Natural killer cell (primary cell): ENCODE measurements around the gene NCS1. TPM values are rescaled to one million over a fixed set of nuclear protein-coding genes. Genes with fewer than 3 reads are reported as not detected.

ENCODE experiments used
- ATAC-seq, 3 donors: fragments of 150-1000 bp in 2 of 3; fragments of 200-7000 bp in 1 of 3; cut with Tn5 transposase; 1 replicate in 1 of 3; 2 replicates in 2 of 3; pipeline ENCODE4 v1.10.0; 2021; ENCODE audit warnings: mild to moderate bottlenecking in 2 of 3, moderate library complexity in 2 of 3
- DNase-seq, 2 donors: peaks; one replicate each; pipeline versions ENCODE4 v3.0.0 to v3.0.0-alpha.2; 2013 to 2021; ENCODE audit warnings: mixed read lengths in 1 of 2
- H3K27ac ChIP-seq: one replicate; pipeline ENCODE4 v1.5.1; 2013; ENCODE audit warnings: mild to moderate bottlenecking, low read length
- H3K27me3 ChIP-seq: one replicate; pipeline ENCODE4 v1.6.1; 2013; ENCODE audit warnings: low read length; ENCODE audit not compliant: control insufficient read depth, insufficient read depth
- H3K36me3 ChIP-seq: one replicate; pipeline ENCODE4 v1.6.1; 2013; ENCODE audit warnings: low read length; ENCODE audit not compliant: control insufficient read depth, insufficient read depth
- H3K4me1 ChIP-seq: one replicate; pipeline ENCODE4 v1.6.1; 2013; ENCODE audit warnings: low read length; ENCODE audit not compliant: control insufficient read depth, insufficient read depth
- H3K4me3 ChIP-seq: one replicate; pipeline ENCODE4 v1.5.1; 2013; ENCODE audit warnings: low read length
- H3K9me3 ChIP-seq: one replicate; pipeline ENCODE4 v1.6.1; 2013; ENCODE audit warnings: low read length; ENCODE audit not compliant: control insufficient read depth, insufficient read depth
- H3K27ac Mint-ChIP-seq, 2 donors: one replicate each; pipeline ENCODE4 v1.8.0; 2022; ENCODE audit warnings: mild to moderate bottlenecking in 2 of 2, mixed read lengths in 2 of 2, moderate library complexity in 1 of 2
- H3K27me3 Mint-ChIP-seq, 2 donors: one replicate each; pipeline ENCODE4 v1.8.0; 2022; ENCODE audit warnings: low read depth in 2 of 2, mixed read lengths in 2 of 2
- H3K36me3 Mint-ChIP-seq: one replicate; pipeline ENCODE4 v1.8.0; 2022; ENCODE audit warnings: mixed read lengths
- H3K4me1 Mint-ChIP-seq, 2 donors: one replicate each; pipeline ENCODE4 v1.8.0; 2022; ENCODE audit warnings: mixed read lengths in 2 of 2
- H3K4me3 Mint-ChIP-seq: one replicate; pipeline ENCODE4 v1.8.0; 2022; ENCODE audit warnings: mild to moderate bottlenecking, moderate library complexity, mixed read lengths
- H3K9me3 Mint-ChIP-seq, 2 donors: one replicate each; pipeline ENCODE4 v1.8.0; 2022; ENCODE audit warnings: mixed read lengths in 2 of 2
- WGBS: methylation state at CpG from one replicate; pipeline ENCODE4 v1.1.7; 2013; ENCODE audit warnings: missing lambda C conversion rate; ENCODE audit not compliant: insufficient coverage; 5-methylcytosine and 5-hydroxymethylcytosine counted together
- intact Hi-C: fragments of 100-400 bp; cut with micrococcal nuclease; formaldehyde crosslinking; loops from one replicate; pipeline ENCODE4 v1.14.2; 2022
- total RNA-seq, 4 donors: library from RNA; stranded (reverse); fragments of 120-200 nt in 1 of 4; gene quantifications; one replicate each; pipeline versions ENCODE4 v1.2.3 to v1.2.4, GENCODE V29; 2013 to 2022
- TF ChIP-seq, protein P1 (sequence below): fragments of 200-600 bp; IDR thresholded peaks from one replicate; pipeline ENCODE4 v1.8.0; 2022; ENCODE audit warnings: antibody characterized with exemption

Gene NCS1
- total RNA-seq, 3 donors from 2014 or later (not counting 1 experiment from before 2014, with no cell fraction given): 1.4 to 2.4 (median 1.5) TPM

DNA sequence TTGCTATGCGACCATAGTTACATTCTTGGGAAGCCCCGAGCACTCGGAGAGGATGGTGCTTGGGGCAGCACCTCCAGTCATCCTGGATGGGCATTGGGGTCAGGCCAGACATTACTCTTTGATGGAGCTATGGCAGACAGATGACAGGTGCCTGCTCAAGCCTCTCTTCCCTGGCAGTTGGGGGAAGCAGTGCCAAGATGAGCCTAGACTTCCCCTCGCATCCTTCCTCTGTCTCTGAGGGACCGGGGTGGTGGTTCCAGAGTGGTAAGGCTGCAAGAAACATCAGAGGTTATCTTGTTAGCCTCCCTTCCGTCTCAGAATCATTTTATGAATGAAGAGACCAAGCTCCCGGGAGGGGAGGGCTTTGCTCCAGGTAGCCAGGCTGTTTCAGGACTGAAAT lies 90.6 kb downstream of the NCS1 start:
- H3K4me3 Mint-ChIP-seq: no peak overlapping the region
- intact Hi-C loops: no loop called here
- Histone ChIP-seq H3K27ac (no peak overlapping the region), H3K27me3 (peaks cover 24% of the 10 kb centered on the region), H3K9me3 (no peaks in the 10 kb centered on the region), H3K4me3 (no peak overlapping the region), H3K4me1 (no peaks in the 10 kb centered on the region), H3K36me3 (no peaks in the 10 kb centered on the region)
- WGBS: 79% methylated on average over 7 of the region's 7 CpGs
- ATAC-seq: no peak
- TF ChIP-seq, protein P1, sequence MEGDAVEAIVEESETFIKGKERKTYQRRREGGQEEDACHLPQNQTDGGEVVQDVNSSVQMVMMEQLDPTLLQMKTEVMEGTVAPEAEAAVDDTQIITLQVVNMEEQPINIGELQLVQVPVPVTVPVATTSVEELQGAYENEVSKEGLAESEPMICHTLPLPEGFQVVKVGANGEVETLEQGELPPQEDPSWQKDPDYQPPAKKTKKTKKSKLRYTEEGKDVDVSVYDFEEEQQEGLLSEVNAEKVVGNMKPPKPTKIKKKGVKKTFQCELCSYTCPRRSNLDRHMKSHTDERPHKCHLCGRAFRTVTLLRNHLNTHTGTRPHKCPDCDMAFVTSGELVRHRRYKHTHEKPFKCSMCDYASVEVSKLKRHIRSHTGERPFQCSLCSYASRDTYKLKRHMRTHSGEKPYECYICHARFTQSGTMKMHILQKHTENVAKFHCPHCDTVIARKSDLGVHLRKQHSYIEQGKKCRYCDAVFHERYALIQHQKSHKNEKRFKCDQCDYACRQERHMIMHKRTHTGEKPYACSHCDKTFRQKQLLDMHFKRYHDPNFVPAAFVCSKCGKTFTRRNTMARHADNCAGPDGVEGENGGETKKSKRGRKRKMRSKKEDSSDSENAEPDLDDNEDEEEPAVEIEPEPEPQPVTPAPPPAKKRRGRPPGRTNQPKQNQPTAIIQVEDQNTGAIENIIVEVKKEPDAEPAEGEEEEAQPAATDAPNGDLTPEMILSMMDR: no peak
- DNase-seq: no peak
- H3K36me3 Mint-ChIP-seq: no peaks in the 10 kb centered on the region
- H3K27ac Mint-ChIP-seq: no peak overlapping the region
- H3K9me3 Mint-ChIP-seq: no peaks in the 10 kb centered on the region
- H3K4me1 Mint-ChIP-seq: no peaks in the 10 kb centered on the region
- peaks cover 43 to 49% of the 10 kb centered on the region in 2 donors for H3K27me3 Mint-ChIP-seq

DNA sequence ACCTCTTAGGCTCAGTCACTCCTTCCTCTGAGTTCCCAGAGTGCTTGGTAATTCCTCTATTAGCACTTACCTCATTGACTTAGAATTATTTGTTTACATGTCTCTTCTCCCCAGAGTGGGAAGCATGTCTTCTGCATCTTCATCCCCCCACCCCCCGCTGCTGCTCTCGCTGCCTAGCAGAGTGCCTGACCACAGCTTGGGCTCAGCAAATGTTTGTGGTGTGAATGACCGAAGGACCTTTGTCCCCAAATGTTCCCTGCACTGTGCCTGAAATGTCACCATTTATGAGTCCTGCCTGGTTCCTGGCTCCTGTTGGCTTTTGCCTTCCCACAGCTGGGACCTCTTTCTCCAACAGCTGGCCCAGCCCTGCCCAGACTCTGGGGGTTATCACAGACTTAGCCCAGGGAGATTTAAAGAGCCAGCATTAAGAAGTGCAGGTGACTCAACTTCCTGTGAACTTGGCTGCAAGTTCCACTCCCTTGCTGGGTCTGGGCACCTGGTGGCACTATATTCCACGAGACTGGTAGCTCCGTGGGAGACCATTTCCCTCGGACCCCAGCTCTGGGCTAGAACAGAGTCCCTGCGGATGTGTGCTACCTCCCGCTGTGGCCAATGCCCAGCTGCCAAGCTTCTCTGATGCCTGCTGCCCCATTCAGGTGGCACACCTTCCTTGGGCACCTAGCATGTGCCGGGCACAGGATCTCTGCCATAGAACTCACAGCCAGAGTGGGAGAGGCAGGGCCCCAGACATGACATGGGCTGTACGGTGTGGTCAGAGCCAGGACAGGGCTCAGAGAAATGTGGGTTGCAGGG lies 91.6 kb downstream of the NCS1 start:
- H3K36me3 ChIP-seq: no peaks in the 10 kb centered on the region
- H3K27me3 ChIP-seq: peaks cover 24% of the 10 kb centered on the region
- H3K27me3 Mint-ChIP-seq: peaks cover 52 to 60% of the 10 kb centered on the region in 2 donors
- no peak overlapping the region for H3K4me3 ChIP-seq
- H3K27ac ChIP-seq: no peak overlapping the region
- no peak overlapping the region for H3K27ac Mint-ChIP-seq
- no peak overlapping the region for H3K4me3 Mint-ChIP-seq
- WGBS: 56% methylated on average over 10 of the region's 10 CpGs
- H3K9me3 ChIP-seq: no peaks in the 10 kb centered on the region
- DNase-seq (no peak), ATAC-seq (no peak)
- H3K9me3 Mint-ChIP-seq: no peaks in the 10 kb centered on the region
- no peaks in the 10 kb centered on the region for H3K36me3 Mint-ChIP-seq
- TF ChIP-seq, protein P1: no peak
- intact Hi-C loops: no loop called here
- H3K4me1 ChIP-seq: no peaks in the 10 kb centered on the region
- H3K4me1 Mint-ChIP-seq: no peaks in the 10 kb centered on the region

DNA sequence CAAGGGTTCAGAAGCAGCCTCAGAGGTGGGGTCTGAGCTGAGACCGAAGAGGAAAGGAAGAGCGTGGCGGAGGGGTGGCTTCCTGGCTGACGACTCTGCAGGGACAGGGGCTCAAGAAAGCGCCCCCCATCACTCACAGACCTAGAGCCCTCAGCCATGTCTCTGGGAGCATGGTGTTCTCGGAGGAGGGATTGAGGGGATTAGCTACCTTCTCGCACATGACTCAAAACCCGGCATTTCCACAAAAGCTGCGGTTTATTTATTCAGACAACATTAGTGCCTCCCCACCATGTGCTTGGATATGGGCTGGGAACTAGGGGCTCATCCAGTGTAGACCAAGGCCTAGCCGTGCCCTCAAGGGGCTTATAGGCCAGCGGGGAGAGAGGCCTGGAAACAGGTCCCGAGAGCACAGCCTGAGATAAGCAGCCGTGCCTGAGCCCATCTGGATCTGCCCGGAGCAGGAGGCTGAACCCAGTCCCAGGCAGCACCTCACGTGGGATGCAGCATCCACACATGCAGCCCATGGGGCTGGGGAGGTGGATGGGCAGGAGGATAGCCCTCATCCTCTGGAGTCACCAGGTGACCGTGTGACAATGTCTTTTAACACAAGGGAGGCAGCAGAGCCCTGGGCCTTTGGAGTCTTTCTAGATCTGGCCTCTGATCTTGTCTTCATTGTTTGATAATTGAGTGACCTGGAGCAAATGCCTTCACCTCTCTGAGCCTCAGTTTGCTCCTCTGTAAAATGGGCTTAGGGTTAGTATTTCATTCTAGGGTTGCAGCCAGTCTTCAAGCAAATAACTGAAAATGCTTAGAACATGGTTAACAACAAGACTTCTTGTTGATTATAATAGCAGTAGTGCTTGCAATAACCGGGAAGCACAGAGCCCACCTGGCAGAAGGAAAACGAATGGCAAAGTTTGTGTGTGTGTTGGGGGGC lies 92.5 kb downstream of the NCS1 start:
- Histone ChIP-seq H3K4me1 (no peaks in the 10 kb centered on the region), H3K36me3 (no peaks in the 10 kb centered on the region), H3K4me3 (no peak overlapping the region), H3K9me3 (no peaks in the 10 kb centered on the region), H3K27ac (no peak overlapping the region), H3K27me3 (peaks cover 24% of the 10 kb centered on the region)
- WGBS: 67% methylated on average over 14 of the region's 18 CpGs
- Mint-ChIP-seq H3K27me3 (peaks cover 52 to 67% of the 10 kb centered on the region in 2 donors), H3K27ac (no peak overlapping the region), H3K4me1 (no peaks in the 10 kb centered on the region), H3K9me3 (no peaks in the 10 kb centered on the region), H3K36me3 (no peaks in the 10 kb centered on the region), H3K4me3 (no peak overlapping the region)
- ATAC-seq (no peak), DNase-seq (no peak)
- intact Hi-C loops: no loop called here
- TF ChIP-seq, protein P1: no peak
